PC-3 (cell line): ENCODE measurements around the gene ERCC6L2.

Experiments used
- EZH2 ChIP-seq: fragments of 300-600 bp; sonication (generic); IDR thresholded peaks from one replicate; pipeline ENCODE4 v1.6.1; 2017; ENCODE audit warnings: antibody characterized with exemption, mild to moderate bottlenecking, low read length; ENCODE audit not compliant: unreplicated experiment
- TF ChIP-seq, protein P1 (sequence below): fragments of 300-600 bp; sonication (generic); conservative IDR thresholded peaks from 2 replicates; pipeline ENCODE4 v1.5.1; 2017; ENCODE audit warnings: antibody characterized with exemption, low read depth, mild to moderate bottlenecking, low read length

DNA sequence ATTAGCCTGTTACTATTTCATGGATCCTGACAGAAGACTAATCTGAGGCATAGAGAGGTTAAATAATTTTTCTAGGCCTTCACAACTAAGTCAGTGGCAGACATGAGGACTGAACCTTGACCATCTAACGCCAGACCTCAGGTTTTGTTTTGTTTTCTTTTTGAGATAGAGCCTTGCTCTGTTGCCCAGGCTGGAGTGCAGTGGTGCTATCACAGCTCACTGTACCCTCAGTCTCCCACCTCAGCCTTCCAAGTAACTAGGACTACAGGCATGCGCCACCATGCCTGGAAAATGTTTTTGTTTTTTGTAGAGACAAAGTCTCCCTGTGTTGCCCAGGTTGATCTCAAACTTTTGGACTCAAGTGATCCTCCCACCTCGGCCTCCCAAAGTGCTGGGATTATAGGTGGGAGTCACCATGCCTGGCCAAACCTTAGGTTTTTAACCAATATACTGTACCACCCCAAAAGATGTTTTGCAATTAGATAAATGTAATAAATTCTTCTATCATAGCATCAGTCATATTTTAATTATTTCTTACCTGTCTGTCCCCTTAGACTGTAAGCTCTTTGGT is 35.4 kb downstream of the ERCC6L2 start:
- TF ChIP-seq, protein P1, sequence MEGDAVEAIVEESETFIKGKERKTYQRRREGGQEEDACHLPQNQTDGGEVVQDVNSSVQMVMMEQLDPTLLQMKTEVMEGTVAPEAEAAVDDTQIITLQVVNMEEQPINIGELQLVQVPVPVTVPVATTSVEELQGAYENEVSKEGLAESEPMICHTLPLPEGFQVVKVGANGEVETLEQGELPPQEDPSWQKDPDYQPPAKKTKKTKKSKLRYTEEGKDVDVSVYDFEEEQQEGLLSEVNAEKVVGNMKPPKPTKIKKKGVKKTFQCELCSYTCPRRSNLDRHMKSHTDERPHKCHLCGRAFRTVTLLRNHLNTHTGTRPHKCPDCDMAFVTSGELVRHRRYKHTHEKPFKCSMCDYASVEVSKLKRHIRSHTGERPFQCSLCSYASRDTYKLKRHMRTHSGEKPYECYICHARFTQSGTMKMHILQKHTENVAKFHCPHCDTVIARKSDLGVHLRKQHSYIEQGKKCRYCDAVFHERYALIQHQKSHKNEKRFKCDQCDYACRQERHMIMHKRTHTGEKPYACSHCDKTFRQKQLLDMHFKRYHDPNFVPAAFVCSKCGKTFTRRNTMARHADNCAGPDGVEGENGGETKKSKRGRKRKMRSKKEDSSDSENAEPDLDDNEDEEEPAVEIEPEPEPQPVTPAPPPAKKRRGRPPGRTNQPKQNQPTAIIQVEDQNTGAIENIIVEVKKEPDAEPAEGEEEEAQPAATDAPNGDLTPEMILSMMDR: no peak
- no peak for TF ChIP-seq EZH2
